ENCODE results near the gene P2RX1. TPM values are rescaled to one million over a fixed set of nuclear protein-coding genes. Genes with fewer than 3 reads are reported as not detected.

The P2RX1 gene
- total RNA-seq, 3 donors from 2014 or later = 2.5 to 4.9 (median 3.5) TPM

- Histone ChIP-seq H3K9me3 (no peaks in the 10 kb centered on the region), H3K4me1 (ENCODE audit: low read depth) (peaks cover 44% of the 10 kb centered on the region), H3K36me3 (ENCODE audit: low read depth) (no peaks in the 10 kb centered on the region), H3K4me3 (no peak overlapping the region)
- ATAC-seq (peak; percentile 66), DNase-seq (peak; percentile 82 to 87 (median 82))
- TF ChIP-seq CTCF (IDR thresholded peaks at IDR 0.05) = no peak
- intact Hi-C loops (cut with DNase I, micrococcal nuclease) = no loop called here
These were observed 43.1 kb upstream of the P2RX1 start for GRCh38 chr17:3959295-3959899.

GRCh38 chr17:3957735-3958599 lies 41.7 kb upstream of the P2RX1 start:
- intact Hi-C loops (cut with DNase I, micrococcal nuclease) = no loop called here
- Histone ChIP-seq H3K9me3 (no peaks in the 10 kb centered on the region), H3K4me1 (ENCODE audit: low read depth) (peaks cover 44% of the 10 kb centered on the region), H3K36me3 (ENCODE audit: low read depth) (no peaks in the 10 kb centered on the region), H3K4me3 (no peak overlapping the region)
- ATAC-seq (no peak), DNase-seq (no peak)
- TF ChIP-seq CTCF (IDR thresholded peaks at IDR 0.05) = no peak

GRCh38 chr17:3956983-3957382 lies 40.7 kb upstream of the P2RX1 start:
- Histone ChIP-seq H3K36me3 (ENCODE audit: low read depth) (no peaks in the 10 kb centered on the region), H3K9me3 (no peaks in the 10 kb centered on the region), H3K4me1 (ENCODE audit: low read depth) (peaks cover 35% of the 10 kb centered on the region), H3K4me3 (no peak overlapping the region)
- ATAC-seq = no peak
- no peak for DNase-seq
- intact Hi-C loops (cut with DNase I, micrococcal nuclease) = no loop called here
- no peak for TF ChIP-seq CTCF (IDR thresholded peaks at IDR 0.05)

- Histone ChIP-seq H3K4me1 (ENCODE audit: low read depth) (peaks cover 30% of the 10 kb centered on the region), H3K9me3 (no peaks in the 10 kb centered on the region), H3K4me3 (no peak overlapping the region), H3K36me3 (ENCODE audit: low read depth) (no peaks in the 10 kb centered on the region)
- DNase-seq (no peak), ATAC-seq (no peak)
- no peak for TF ChIP-seq CTCF (IDR thresholded peaks at IDR 0.05)
- intact Hi-C loops (cut with DNase I, micrococcal nuclease) = no loop called here
These were observed 40.2 kb upstream of the P2RX1 start for GRCh38 chr17:3956327-3956957.

GRCh38 chr17:3955673-3955988 lies 39.4 kb upstream of the P2RX1 start:
- no peak for TF ChIP-seq CTCF (IDR thresholded peaks at IDR 0.05)

More at GRCh38 chr17:3955673-3955988, 39.4 kb upstream of the P2RX1 start:
- DNase-seq = no peak
- no peaks in the 10 kb centered on the region for H3K9me3 ChIP-seq
- H3K4me3 ChIP-seq = no peak overlapping the region
- H3K36me3 ChIP-seq (ENCODE audit: low read depth) = no peaks in the 10 kb centered on the region
- peaks cover 22% of the 10 kb centered on the region for H3K4me1 ChIP-seq (ENCODE audit: low read depth)
- ATAC-seq = no peak
- intact Hi-C loops (cut with DNase I, micrococcal nuclease) = no loop called here
